DMS79 treated with DMSO at 0.1 percent for 48 hours (cell line): ENCODE data around the gene APP.
"Not testable (repeated sequence)": the region's sequence is repeated elsewhere in the genome, so short reads cannot be mapped to it uniquely, and the experiment has no call there.

ENCODE experiments used
- DNase-seq: peaks from one replicate; lab custom pipeline; 2025; lab: John Stamatoyannopoulos, UW

APP gene

GRCh38 chr21:26067836-26068594, 102.6 kb downstream of the APP start:
- no peak for DNase-seq

GRCh38 chr21:26064506-26064905, 106.1 kb downstream of the APP start:
- no peak for DNase-seq

- no peak for DNase-seq
These were observed 109.1 kb downstream of the APP start for GRCh38 chr21:26061437-26061836.

GRCh38 chr21:26060335-26061115, 110.0 kb downstream of the APP start:
- DNase-seq, result no peak

- DNase-seq, result no peak
These were observed 112.9 kb downstream of the APP start for GRCh38 chr21:26057477-26058170.

GRCh38 chr21:26055841-26056264, 114.7 kb downstream of the APP start:
- no peak for DNase-seq

- DNase-seq, result no peak
These were observed 115.6 kb downstream of the APP start for GRCh38 chr21:26055010-26055409.

GRCh38 chr21:26052057-26052456, 118.5 kb downstream of the APP start:
- DNase-seq, result no peak

GRCh38 chr21:26050857-26051256, 119.7 kb downstream of the APP start:
- DNase-seq, result no peak

- no peak for DNase-seq
These were observed 120.8 kb downstream of the APP start for GRCh38 chr21:26049803-26050202.

- peak; percentile 46 for DNase-seq
These were observed 123.1 kb downstream of the APP start for GRCh38 chr21:26047279-26047967.

GRCh38 chr21:26043891-26044290, 126.7 kb downstream of the APP start:
- DNase-seq, result no peak

- no peak for DNase-seq
These were observed 128.2 kb downstream of the APP start for GRCh38 chr21:26042181-26042876.

- peak; percentile 16 for DNase-seq
These were observed 129.0 kb downstream of the APP start for GRCh38 chr21:26041431-26042180.

- DNase-seq, result no peak
These were observed 133.7 kb downstream of the APP start for GRCh38 chr21:26036916-26037315.

- DNase-seq, result no peak
These were observed 138.3 kb downstream of the APP start for GRCh38 chr21:26032263-26032662.

GRCh38 chr21:26028183-26028582, 142.4 kb downstream of the APP start:
- DNase-seq, result no peak

GRCh38 chr21:26027696-26028095, 142.9 kb downstream of the APP start:
- no peak for DNase-seq

- DNase-seq, result no peak
These were observed 144.7 kb downstream of the APP start for GRCh38 chr21:26025536-26026512.

- DNase-seq, result not testable (repeated sequence)
These were observed 147.2 kb downstream of the APP start for GRCh38 chr21:26023406-26023805.
